ENCODE data around the gene RELN.

RELN gene

DNA sequence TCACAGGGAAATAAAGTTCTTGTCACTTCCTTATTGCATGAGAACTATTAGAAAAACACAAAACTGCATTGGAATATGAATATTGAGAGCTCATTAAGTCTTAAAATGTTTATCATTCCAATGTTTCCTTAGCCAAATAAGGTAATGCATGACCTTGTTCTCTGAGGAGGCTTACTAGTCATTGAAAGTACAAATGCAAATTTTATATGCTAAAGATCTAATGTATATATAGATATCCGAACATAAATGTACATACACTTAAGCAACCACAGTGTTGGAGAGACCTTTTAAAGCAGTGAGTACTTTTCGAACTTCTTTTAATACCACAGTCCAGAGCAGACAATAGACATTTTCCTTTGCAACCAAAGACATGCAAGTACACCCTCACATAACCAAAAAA, 96.1 kb downstream of the RELN start:
- no peak for DNase-seq (ENCODE audit: low read depth)

DNA sequence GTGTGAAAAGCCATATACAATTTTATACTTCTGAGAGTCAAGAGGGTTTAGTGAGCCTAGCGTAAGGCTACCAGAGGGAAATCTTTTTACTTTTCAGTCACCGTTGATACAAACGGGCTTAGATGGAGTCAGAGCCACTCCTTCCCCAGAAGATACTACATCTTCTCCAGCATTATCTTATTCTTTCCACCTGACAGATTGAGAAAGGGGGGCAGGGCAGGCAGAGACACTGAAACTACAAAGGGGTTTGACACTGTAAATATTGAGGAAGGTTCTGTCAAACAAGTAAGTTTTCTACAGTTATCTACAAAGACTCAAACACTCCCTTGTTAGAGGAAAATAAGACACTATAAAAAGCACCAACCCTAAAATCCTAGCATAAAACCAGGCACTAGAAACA, 100.0 kb downstream of the RELN start:
- DNase-seq (ENCODE audit: low read depth) = no peak

DNA sequence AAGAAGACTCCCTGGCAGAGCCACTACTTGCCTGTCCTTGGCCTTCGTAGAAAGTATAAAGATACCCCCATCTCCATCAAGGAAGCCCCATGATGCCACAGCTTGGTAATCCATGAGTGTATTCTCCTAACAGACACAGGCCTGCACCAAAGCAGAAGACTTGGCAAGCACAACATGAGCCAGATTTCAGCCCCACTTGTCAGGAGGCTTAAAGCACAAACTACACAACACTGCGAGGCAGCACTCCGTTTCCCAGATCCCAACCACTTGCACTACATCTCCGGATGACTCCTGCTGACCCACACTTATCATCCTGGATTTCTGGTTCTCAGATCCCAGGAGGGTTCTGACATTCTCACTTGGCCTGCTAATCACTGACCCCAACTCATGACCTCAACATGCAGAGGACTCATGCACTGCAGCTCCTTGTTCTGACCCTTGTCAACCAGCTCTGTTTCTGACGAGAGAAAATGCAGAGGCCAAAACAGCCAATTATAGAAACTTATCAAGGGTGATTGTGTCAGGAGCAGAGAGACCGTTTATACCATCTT, 100.8 kb downstream of the RELN start:
- no peak for DNase-seq (ENCODE audit: low read depth)

DNA sequence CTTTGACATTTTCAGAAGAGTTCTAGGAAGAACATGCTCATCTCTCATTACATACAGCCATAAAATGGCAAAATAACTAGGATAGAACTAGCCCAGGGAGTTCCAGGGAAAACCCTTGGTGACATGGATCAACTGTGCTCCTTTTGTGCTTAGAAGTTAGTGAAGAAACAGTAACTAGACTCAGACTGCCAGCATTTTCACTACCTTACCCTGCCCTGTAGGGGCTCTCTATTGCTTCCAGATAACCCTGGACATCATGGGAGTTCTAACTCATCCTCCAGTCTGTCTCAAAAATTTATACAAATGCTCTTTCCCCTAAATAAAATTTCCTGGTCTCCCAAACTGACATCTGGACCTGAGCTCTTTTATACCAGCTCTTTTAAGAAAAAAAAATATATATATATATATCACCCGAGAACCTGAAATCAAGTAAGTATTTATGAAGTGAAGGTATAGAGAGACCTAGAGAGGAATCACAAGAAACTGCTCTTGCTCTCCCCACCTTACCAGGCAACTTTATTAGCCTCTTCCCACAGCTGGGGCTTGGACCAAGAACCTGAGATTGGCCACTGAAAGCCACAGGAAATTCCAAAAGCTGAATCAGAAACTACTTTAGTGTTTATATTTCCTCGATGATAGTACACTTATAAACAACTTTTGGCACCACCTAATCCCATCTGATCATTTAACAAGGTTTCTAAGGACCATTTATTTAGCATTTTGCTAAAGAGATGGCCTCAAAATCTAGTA, 101.4 kb downstream of the RELN start:
- DNase-seq (ENCODE audit: low read depth) = no peak

DNA sequence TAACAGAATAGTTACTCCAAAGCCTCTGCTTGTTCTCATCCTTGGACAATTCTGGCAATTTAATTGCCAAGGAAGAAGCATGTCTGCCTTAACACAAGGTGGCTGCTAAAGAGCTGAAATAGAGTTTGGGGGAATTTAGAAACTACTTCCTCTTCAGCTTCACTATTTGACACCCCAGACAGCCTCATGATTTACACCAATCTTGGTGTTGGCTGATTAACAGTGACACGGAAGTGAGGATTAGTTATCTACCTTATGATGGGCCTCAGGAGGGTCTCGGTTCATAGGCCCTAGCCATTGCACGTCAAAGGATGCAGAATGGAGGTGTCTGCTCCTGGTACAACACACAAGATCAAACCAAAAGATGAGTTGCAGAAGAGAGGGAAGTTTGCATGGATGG, 102.4 kb downstream of the RELN start:
- no peak for DNase-seq (ENCODE audit: low read depth)

DNA sequence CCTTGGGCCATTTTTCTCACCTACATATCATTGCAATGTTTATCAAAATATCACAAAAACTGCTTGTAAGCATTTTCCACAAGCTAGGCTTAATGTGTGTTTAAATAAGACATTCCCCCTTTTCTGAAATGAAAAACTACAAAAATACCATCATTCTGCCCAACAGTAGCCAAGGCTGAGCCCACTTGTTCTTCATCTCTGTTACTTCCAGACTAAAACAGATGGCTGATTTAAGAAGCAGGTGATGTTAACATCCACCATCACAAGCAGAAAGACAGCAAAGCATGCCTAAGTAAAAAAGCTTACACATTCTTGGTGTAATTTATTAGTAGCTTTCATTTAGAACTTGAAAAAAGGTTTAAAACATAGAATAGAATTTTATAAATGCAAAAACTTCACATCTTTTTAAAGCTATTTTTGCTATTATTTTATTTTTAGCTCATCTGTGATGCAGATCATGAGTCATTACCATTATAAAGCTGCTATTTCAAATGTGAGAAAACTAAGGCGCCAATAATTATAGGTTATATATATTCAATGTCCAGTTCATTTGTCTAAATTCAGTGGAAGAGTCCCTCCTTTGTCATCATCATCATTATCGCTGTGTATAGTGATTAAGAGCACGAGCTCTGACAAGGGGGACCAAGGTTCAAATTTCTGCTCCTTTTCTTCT, 109.4 kb downstream of the RELN start:
- DNase-seq (ENCODE audit: low read depth) = no peak

DNA sequence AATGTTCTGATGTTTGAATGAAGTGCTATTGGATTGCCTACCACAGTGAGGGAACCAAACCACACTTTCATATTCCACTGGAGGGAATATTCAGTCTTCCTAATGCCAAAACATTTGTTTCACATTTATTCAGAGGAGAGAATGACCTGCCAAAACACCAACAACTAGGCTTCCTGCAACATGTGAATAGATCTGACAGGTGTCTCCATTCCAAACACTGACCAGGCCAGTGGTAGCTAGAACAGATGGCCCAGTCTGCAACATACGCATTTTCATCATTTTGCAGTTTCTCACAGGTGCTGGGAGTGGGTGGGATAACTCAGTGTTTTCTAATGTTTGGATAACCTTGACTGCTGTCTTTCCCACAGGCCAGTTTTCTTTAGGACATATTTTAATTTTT, 110.0 kb downstream of the RELN start:
- DNase-seq (ENCODE audit: low read depth) = no peak

DNA sequence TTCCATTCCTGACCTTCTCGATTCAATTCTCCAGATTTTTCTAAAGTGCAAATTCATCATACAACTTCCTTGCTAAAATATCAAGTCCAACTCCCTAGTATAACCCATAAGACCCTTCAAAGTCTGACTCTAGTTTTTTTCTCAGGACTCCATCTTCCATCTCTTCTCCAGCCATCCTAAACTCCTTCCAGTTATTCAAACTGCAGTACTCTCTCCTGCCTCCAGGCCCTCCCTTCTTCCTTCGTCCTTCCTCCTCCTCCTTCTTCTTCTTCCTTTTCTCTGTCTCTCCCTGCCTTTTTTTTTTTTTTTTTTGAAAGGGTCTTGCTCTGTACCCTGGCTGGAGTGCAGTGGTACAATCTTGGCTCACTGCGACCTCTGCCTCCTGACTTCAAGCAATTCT, 111.9 kb downstream of the RELN start:
- DNase-seq (ENCODE audit: low read depth) = no peak

DNA sequence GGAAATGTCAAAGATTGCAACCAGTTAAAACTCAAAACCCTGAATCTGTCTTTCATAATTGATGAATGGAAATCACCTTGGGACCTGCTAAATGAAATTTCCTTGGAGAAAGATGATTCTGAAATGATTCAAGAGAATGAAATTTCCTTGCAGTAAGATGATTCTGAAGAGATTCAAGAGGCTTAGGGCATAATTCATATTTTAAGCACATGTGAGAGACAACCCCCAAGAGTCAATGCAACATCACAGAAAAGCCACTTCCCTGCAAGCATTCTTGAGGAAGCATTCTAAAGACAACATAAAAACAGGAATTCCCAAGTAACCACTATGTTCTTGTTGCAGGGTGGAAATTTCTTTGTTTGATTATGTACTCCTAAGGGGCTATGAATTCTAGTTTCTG, 113.7 kb downstream of the RELN start:
- DNase-seq (ENCODE audit: low read depth) = no peak

DNA sequence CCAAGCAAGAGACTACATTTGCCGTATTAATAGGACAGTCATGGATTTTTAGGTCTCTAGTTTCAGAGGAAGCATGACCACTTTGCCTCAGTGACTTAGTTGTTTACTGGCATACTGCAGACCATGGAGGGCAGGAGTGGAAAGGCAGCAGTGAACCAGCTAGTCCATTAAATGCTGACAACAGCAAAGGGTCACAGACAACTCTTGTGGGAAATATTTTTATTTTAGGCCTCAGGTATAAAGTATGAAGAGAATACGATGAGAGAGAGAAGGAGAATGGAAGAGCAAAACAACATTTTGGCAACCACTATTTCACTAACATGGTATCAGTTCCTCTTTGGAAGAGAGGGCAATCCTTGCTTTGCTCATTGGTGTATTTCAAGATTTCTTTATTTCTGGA, 118.0 kb downstream of the RELN start:
- DNase-seq (ENCODE audit: low read depth) = no peak

DNA sequence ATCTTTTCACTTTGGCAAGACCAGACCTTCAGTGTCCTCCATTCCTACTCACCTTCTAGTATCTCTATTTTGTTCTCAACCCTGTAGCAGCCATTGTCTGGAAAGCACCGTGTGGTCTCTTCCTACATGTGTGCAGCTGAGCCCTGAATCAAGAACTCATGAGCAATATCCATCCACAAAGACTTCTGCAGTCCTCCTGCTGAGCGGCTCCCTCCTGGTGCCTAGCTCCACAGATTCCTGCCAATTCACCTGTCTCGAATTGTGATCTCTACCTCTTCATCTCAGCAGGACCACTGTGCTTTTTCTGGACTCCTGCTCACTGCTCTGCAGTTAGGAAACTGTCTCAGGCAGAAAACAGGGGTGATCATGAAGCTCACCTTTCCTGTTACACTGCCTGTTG, 118.8 kb downstream of the RELN start:
- no peak for DNase-seq (ENCODE audit: low read depth)

DNA sequence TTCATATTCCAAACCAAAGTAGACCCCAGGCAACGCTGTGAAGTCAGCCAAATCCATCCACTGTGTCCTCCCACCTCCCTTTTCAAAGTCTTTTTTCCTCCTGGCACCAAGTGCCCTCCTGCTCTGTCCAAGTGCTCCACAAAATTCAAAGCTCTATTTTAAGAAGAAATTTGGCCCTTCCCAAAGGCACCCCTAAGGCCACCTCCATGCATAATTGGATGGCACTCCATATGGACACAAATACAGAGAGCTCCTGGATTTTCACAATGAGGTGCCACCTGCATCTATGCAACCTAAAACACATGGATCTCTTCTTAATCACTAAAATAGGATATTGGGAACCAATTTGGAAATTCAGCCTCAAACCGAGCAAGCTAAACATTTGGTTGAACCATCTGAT, 121.6 kb downstream of the RELN start:
- DNase-seq (ENCODE audit: low read depth) = no peak

DNA sequence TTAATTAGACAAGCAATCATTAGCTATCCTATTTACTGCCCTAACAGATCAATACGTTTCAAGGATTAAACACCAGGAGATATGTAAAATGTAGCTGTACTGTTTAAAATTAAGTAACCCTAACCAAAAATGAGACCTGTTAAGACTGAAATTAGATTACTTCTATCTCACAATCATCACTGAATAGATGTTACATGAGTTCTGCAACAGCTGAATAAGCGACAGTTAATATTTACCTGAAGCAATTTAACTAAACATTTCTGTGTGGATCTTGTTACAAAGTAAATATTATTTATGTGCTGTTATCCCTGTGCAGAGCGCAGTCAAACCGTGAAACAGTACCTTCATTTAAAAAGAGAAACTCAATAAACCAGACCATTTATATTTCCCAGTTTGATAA, 122.5 kb downstream of the RELN start:
- DNase-seq (ENCODE audit: low read depth) = no peak

DNA sequence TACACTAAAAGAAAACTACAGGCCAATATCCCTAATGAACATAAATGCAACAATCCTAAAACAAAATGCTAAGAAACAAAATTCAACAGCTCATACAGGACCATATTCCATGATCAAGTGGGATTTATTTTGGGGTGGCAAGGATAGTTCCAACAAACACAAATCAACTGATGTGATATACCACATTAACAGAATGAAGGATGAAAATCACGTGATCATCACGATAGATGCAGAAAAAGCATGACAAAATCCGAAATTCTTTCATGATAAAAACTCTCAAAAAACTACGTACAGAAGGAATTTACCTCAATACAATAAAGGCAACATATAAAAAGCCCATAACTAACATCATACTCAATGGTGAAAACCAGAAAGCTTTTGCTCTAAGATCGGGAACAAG, 124.0 kb downstream of the RELN start:
- no peak for DNase-seq (ENCODE audit: low read depth)

DNA sequence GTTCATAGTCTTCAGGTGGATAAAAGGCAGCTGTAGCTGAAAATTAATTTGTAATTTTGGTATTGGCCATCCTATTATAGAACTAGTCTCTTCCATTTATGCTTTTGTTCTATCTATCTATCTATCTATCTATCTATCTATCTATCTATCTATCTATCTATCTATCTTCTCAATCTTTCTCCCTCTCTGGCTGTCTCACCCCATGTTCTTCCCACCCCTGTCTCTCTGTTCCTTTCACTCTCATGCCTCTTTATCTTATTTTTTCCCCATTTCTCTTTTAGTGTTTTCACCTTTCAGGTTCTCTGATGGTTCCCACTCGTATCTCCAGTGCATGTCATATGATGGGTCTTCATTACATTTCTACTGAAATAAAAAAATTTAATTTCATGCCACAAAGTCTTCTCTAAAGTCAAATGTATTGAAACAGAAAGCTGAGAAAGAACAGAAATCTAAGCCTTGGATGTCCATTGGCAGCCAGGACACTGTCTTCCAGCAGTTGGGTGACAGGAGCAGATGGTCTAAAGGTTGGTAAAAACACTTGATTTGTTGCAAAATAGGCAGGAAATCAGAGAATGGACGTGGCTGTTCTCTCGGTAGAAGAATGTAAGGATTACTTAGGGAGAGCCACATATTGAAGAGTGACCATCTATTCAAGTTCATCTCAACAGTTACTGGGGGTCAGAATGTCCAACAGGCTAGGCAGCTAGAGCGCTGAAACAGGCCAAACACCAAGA, 127.0 kb downstream of the RELN start:
- DNase-seq (ENCODE audit: low read depth) = no peak

DNA sequence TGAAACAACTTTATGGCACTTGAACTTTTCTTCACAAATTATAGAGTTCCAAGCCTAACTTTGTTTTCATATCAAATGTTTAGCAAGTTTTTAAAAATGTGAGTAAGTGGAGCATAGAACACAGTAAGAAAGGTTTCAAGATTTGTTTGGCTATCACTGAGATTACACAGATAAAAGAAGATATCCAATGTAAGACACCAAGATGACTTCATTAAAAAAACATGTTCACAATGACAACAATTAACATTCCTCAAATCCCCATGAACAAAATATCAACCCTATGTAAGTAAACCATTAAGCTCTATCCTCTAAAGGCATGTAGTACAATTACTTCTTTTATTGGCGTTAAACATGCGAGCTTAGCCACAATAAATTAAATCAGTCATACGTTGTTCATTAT, 129.7 kb downstream of the RELN start:
- DNase-seq (ENCODE audit: low read depth) = no peak

DNA sequence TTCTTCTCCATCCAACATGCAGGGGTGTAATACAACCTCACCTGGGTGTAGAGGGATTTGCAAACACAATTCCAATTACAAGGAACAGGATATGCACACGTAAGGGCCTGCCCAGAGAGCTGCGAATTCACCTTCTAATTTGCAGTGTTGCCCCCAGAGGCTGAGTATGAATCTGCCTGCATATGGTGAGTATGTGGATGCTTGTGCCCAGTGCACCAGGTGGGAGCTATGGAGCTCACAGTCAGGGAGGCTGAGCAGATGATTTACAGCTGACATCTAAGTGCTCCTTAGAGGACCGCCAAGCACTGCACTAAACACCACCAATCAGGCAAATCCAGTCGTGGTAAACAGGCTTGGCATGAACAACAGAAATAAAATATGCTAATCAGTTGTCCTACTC, 132.0 kb downstream of the RELN start:
- no peak for DNase-seq (ENCODE audit: low read depth)

DNA sequence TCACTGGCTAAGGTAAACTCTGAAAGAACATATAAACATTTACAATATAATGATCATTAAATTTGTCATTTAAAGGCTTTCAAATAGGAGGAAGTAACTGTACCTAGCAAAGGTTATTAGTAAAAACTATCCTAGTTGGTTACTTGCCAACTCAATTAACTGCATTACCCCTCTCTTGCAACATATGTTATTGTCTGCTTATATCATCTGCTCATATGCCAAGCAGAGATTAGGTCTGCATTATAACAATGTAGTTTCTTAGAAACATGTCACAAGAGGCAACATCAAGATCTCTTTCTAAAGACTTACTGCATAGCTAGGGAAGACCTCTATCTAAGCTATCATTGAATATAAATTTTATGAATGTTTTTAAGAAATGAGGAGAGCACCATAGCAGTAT, 132.5 kb downstream of the RELN start:
- no peak for DNase-seq (ENCODE audit: low read depth)

DNA sequence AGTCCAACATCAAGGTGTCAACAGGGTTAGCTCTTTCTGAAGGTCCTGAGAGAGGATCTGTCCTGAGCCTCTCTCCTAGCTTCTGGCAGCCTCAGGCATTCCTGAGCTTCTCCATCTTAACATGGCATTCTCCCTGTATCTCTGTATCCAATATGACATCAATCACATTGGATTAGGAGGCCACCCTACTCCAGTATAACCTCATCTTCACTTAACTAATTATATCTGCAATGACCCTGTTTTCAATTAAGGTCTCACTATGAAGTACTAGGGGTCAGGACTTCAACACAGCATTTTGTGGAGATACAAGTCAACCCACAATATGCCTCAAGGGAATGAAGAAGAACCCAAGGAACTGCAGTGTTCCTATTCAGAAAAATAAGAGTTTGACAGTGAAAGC, 133.8 kb downstream of the RELN start:
- DNase-seq (ENCODE audit: low read depth) = no peak

DNA sequence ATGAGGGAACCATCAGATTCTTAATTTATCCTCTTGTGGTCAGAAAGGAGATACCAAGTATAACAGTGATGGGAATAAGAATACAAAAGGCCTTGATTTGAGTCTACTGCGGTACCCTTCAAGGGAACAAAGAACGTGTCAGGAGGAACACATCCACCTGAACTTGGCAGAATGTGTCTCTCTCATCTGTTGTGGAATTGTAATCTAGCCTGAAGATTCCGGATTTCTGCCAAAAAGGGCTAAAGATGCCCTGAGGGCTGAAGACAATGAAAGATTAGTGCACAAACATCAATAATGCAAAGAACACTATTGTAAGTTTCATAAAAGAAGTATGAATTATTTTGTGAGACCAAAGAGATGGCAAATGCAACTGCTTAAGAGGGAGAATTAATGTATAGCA, 134.8 kb downstream of the RELN start:
- DNase-seq (ENCODE audit: low read depth) = no peak

DNA sequence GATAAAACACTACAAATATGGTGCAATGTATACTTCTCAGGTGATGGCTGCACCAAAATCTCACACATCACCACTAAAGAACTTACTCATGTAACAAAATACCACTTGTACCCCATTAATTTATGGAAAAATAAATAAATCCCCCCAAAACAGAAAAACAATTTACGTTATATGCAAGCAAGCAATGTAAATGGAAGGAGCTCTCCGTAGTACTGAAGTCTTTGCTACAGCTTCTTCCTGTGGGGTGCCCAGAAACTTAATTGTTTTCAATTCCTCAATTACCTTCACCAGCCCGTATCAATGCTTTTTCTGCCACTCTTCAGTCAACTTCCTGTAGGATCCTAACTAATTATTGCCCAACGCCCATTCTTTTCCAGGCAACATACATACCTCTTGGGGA, 138.1 kb downstream of the RELN start:
- DNase-seq (ENCODE audit: low read depth) = no peak

DNA sequence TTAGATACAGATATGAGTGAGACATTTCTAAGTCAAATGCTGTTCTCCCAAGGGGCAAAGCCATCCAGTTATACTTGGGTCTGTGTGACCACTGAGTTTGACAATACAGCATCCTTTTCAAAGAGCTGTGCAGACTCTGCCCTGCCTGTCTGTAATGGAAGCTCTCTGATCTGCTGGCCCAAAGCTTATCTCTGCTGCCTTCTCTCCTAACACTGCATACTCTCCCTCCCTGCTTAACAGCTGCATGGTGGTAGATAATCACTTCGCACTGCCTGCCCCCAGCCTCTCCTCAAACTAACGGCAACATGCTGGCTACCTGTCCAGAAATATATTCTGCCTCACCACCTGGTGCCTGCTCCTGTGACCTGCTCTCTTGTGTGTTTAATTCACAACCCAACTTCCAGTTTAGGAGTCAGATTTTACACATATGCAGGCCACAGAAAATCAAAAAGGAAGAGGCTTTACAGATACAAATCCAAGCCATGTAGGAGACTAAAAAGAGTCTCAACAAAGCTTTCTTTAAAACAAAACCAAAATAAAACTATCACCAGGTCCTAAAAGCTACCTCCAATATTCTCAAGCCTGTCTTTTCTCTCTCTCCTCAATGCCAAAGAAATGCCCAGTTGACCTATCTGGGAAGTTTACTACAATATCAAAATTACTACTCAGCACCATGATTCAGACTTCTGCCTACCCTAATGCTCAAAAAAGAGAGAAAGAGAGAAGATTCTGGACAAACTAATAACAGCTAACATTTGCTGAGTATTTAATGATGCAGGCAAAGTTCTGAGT, 145.6 kb downstream of the RELN start:
- no peak for DNase-seq (ENCODE audit: low read depth)
